Hematopoietic multipotent progenitor cell (in vitro differentiated cells): ENCODE data around the gene NABP1. TPM values are rescaled to one million over a fixed set of nuclear protein-coding genes. Genes with fewer than 3 reads are reported as not detected.
A peak's percentile ranks its signal among the peaks of the same experiment; 100 is the strongest.

Experiments used
- DNase-seq, 3 donors: peaks; one replicate each; pipeline ENCODE4 v3.0.0-alpha.2; 2011 to 2015; ENCODE audit warnings: low read depth in 2 of 3, low spot score in 2 of 3
- total RNA-seq: library from RNA; depleted of rRNA; stranded (reverse); fragments of >200 nt; gene quantifications from one replicate; pipeline ENCODE4 v1.2.3, GENCODE V29; 2012

Gene NABP1
- total RNA-seq, 1 donor: 10.5 TPM

DNA sequence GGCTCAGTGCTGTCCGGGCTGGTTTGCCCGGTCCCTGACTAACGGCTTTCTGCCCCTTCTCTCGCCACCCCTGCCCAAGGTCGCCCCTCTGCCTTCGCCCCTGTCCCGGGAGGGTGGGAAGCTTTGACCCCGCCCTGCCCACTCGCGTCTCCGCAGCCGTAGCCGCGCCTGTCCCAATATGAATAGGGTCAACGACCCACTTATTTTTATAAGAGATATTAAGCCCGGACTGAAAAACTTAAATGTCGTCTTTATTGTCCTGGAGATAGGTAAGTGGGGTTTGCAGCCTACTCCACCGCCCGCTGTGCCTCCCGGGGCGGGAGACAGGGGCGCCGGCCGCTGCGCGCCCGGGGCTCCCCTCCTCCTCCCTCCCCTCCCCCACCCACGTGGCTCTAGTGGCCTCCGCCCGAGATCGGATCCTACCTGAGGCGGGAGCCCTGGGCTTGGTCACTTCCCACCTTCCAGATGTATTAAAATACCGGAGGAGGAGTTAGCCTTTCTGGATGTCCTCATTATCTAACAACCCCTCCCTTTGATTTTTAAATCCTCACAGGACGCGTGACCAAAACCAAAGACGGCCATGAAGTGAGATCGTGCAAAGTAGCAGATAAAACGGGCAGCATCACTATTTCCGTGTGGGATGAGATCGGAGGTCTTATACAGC is 633 bp downstream of the NABP1 start:
- DNase-seq: peak in 2 of 3 donors; percentile 29 to 53

DNA sequence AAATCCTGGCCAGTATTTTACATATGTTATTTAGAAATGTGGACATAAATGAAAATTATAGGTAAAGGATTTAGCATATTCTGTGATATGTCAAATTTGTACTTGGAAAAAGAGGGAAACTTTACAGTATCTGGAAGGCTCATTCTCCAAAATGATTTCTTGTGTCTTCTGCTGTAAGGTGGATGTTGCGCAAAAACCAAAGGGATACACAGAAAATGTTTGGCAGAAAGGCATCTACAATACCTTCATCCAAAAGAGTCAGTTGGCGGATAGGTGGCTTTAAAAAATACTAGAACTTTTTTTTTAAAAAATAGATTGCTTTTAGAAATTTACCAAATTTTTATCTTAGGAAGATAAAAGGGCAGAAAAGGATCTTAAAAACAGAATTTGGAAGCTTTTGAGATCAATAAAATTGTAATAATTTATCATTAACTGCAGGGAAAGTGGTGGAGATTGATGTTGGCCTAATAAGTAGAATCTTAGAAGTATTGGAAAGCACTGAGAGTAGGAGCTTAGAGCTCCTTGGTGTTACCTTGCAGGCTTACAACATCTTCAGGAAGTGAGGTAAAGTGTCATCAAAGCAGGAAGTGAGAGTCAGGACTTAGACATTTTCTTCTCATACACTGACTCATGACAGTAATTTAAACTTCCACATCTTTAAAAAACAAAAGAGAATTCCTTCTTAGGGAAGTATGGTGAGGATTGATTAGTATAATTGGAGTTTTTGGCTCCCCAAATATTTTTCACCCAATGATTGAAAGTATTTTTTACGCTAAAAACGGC is 2.1 kb downstream of the NABP1 start:
- DNase-seq: peak in 2 of 3 donors; percentile 34

DNA sequence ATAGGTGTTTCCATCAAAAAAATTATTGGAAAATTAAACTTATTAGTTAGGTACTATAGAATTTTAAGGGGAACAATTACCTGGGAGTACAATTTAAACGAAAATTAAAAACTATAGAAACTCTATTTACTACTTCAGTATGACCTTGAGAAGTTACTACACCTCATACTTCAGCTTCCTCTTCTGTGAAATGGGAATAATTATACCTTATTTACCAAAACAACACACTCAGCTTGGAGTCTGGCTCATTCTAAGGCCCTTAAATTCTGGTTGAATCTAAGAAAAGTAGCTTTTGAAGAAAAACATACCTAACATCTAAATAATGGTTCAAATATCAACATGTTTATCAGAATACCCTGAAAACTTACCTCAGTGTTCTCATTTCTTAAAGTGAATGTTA is 2.7 kb downstream of the NABP1 start:
- DNase-seq: no peak

DNA sequence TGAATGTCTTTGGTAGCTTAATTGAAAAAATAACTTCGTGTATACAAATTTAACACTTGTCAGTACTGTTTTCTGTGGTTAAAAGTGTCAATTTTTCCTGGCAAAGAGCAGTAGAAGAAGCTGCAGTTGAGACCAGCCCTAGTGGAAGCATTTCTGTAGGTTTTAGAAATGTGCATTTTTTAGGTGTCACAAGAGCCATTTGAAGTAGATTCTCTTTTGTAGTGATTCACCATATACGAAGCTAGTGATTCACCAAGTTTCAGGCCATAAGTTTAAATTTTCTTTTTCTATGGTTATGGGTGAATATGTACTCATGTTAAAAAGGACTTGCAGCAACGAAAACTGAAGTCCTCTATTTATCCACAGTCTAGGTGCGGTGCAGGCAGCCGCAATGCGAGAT is 4.2 kb downstream of the NABP1 start:
- DNase-seq: no peak

DNA sequence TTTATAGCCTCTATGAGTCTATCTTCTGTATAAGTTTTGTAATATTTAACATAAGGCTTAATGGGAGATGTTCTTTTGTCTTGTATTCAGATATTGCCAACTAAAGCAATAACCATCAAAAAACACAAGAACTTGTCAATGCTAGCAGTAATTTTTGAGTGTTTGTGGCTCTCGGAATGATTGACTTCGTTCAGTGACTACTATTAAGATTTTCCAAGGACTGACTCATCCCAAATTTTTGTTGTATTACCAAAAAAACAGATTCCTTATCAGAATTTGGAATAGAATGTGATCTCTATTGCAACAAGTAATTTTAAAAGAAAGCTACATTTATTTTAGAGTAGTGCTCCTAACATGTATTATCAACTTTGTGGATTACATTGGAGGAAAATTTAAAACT is 8.1 kb downstream of the NABP1 start:
- no peak for DNase-seq

DNA sequence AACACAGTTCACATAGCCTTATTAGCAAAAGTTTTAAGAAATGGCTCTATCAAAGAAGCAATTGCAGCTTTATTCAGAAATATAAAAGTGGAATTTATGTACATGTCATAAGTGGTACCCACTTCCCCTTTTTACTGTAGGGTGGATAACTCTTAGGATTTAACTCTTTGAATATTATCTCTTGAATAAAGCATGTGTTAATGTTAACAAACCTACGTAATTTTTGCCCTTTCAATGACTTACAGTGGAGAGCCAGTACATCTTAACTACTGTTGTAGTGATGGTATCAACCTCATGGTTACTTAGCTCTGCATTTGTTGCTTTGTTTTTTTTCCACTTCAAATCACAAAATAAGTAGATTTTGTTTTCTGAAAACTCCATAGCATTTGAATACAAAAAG is 8.8 kb downstream of the NABP1 start:
- DNase-seq: peak in 1 of 3 donors; percentile 60

DNA sequence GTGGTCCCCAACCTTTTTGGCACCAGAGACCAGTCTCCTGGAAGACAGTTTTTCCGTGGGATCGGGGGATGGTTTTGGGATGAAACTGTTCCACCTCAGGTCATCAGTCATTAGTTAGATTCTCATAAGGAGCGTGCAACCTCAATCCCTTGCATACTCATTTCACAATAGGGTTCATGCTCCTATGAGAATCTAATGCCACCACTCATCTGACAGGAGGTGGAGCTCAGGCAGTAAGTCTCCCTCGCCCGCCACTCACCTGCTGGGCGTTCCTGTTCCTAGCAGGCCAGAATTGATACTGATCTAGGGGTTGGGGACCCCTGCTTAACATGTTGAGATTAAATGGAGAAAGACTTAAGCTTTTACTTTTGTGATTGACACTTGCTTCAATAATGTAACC is 9.9 kb downstream of the NABP1 start:
- no peak for DNase-seq

DNA sequence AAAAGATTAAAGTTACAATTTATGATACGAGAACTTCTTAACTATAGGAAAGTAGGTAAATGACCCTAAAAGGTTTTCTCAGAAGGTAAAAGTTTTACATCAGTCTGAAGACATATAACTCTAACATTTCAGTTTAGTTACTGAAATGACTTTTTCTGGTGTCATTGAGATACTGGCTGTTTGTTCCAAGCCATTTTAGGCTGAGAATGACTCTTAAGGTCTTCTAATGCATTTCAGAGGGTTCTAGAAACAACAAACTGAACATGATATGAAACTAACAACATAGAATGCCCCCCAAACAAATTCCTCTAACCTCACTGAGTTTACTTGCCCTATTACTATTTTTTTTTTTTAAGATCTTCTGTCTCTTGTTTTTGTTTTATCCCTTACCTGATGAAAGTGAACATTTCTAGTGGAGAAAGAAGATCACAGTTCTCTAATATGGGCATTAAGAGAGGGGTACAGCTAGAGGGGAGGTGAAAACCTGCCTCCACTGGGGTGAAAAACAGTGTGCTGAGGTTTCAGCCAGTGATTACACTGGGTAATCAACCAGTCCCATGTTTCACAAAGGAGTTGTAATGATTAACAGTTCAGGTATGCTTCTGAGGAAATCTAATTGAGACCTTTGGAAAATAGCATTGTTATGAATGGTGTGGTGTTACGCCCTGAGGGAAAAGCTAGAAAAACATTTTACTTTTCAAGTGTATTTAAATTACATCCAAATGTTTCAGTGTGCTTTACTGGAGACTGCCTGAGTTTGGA is 11.2 kb downstream of the NABP1 start:
- no peak for DNase-seq

DNA sequence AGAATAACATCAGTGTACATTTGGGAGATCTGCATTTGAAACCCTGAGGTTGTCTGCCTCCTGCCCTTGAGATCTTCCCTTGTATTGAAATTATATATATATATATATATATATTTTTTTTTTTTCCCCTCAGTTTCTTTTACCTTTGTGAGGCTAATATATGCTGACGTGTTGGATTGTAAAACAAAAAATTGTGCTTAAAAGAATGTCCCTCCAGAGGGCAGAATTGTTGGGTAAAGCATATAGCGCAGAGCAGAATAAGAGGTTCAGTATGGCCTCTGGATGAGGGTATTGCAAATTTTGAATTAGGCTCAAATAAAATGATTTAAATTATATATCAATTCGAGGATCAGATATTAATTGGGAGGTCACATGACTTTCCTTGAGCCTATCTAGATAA is 12.4 kb downstream of the NABP1 start:
- no peak for DNase-seq

DNA sequence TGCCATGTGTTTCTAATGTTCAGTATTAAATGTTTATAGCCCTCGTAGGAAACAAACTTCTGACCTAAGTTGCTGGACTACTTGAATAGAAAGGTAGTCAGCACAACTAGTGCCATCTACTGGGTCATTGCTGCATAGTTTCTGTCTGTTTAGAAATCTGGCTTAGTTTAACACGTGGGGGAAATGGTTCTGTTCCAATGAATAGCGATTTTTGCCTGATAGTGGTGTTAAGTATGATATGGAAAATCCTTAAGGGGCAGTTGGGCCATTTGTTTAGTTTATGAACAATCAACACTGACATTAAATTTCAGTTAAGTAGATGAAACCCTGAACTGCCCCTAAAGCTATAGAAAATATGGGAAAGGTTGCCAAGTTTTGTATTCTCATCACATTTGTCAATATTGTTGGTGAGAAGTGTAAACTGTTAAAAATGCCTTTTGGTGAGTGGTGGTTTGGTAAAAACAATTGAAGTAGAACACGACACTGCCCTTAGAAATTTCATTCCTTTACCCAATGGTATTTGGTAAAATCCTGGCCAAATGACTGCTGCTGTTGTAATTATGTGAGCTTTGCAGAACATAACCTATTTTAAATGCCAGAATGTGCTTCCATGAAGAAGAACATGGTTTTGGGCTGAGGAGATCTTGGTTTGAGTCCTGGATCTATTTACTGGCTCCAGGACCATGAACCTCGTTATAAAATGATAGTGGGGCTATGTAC is 13.2 kb downstream of the NABP1 start:
- DNase-seq: peak in 2 of 3 donors; percentile 62 to 84

DNA sequence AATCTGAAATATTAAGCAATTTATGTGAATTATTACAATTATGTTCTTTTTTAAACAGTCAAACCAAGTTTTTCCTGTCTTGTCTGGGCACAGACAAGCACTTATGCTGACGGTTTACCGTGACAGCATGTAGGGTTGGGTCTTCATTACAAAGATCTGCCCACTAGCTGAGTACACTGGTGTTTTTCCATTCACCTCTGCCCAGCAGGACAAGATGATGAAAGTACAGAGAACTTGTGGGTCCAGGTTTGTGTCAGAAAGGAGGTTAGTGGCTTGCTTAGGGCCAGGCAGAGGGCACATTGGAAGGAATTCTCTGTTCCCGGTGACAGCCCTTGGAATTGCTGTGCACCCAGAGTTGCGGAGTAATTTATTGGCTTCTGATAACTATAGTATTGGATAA is 14.0 kb downstream of the NABP1 start:
- DNase-seq: no peak

DNA sequence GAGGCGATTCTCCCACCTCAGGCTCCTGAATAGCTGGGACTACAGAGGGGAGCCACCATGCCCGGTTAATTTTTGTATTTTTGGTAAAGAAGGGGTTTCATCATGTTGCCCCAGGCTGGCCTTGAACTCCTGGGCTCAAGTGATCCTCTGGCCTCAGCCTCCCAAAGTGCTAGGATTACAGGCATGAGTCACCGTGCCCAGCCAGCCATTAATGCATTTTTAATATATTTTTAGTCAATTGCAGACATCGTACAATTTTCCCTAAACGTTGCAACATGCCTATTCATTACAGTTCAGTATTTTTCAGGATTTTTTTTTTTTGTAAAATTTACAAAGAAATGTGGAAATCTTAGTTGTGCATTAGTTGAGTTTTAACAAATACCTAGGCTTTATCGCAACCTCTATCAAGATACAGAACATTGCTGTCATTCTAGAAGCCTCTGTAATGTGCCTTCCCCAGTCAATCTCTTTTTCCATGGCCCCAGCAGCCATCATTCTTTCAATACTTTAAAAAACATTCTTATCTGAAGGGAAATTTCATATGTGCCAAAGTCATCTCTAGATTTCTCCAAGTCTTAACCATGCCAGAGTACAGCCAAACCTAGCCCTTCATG is 14.7 kb downstream of the NABP1 start:
- DNase-seq: no peak

DNA sequence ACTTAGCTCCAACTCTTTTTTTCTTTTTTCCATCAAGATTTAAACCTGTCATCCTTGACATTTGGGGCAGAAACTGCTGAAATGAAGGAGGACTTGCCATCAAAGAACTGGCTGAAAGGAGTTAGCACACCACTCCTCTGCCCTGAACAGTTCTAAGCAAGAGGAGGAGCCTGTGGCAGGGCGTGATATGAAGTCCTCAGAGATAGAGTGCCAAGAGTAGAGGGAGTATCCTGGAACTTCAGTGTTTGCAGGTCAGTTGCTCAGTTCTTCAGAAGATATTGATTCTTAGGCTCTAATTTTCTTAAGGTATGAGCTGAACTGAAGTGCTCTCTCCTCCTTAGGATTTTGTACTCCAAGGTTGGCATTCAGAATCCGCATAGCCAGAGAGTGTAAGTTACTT is 15.2 kb downstream of the NABP1 start:
- DNase-seq: no peak

DNA sequence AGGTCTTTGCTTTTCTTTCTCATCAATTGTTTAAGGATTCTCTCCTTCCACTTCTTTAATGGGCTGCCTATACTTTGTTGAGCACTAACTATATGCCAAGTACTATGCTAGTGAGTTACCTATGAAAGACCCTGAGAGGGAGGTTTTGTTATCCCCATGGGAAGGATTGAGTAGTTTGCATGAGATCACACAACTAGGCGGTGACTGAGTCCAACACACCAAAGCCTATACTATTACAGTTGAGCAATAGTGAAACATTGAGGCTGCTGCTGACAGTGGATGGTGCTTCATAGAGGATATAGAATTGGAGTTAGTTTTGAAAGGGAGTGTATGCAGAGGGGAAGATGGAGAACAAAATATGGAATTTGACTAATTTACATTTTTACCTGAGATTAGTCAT is 15.8 kb downstream of the NABP1 start:
- DNase-seq: no peak

DNA sequence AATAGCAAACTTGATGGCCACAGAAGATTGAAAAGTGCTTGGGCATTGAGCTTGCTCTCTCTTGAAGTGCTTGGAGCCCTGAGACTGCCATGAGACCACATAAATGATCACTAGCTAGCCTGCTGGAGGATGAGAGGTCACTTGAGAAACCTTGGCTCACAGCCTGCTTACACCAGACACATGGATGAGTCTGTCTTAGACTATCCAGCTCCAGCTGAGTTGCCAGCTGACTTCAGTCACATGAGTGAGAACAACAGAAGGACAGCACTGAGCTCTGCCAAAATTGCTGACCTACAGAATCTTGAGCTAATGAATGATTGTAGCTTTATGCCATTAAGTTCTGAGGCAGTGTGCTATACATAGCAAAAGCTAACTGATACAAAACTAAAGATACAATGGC is 18.1 kb downstream of the NABP1 start:
- no peak for DNase-seq

DNA sequence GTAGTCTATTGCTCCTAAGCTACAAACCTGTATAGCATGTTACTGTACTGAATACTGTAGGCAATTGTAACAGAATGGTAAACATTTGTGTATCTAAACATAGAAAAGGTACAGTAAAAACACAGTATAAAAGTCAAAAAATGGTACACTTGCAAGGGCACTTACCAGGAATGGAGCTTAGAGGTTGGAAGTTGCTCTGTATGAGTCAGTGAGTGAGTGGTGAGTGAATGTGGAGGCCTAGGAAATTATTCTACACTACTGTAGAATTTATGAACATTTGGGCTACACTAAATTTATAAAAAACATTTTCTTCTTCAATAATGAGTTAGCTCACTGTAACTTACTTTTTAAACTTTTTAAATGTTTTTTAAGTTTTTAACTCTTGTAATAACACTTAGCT is 19.0 kb downstream of the NABP1 start:
- DNase-seq: no peak

DNA sequence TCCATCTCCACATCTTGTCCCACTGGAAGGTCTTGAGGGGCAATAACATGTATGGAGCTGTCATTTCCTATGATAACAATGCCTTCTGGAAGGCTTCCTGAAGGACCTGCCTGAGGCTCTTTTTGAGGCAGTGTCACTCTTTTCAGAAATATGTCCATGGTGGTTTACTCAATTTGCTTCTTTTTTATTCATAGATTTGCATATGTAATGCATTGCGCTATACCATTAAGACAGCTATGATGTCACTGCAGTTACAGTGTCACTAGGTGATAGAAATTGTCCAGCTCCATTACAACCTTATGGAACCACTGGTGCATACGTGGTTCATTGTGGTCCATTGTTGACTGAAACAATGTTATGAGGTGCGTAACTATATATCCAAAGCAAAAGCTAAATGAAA is 19.9 kb downstream of the NABP1 start:
- no peak for DNase-seq

DNA sequence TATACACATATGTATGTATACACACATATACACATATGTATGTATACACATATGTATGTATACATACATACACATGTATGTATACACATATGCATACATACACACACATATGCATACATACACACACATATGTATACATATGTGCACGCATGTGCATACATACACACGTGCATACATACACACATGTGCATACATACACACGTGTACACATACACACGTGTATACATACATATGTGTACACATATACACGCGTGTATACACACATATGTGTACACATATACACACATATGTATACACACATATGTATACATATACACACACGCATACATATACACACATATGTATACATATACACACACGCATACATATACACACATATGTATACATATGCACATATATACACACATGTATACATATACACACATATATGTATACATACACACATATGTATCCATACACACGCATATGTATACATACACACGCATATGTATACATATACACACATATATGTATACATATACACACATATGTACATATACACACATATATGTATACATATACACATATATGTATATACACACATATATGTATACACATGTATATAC is 21.5 kb downstream of the NABP1 start:
- DNase-seq: no peak

DNA sequence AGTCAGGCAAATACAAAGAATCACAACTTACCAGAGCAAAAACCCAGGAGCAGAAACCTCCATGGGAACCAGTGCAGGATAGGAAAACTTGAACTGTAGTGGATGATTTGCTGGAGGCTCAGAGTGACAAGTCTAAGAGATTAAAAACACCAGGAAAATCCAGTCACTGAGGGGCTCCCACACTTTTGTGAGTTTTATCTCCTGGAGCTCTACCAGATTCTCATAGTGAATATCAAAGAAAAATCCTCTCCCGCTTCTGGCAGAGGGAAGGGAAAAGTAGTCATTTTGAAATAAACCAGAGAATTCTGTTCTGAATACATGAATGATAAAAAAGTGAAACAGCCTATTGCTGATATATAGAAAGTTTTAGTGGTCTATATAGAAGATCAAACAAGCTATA is 23.1 kb downstream of the NABP1 start:
- DNase-seq: no peak

DNA sequence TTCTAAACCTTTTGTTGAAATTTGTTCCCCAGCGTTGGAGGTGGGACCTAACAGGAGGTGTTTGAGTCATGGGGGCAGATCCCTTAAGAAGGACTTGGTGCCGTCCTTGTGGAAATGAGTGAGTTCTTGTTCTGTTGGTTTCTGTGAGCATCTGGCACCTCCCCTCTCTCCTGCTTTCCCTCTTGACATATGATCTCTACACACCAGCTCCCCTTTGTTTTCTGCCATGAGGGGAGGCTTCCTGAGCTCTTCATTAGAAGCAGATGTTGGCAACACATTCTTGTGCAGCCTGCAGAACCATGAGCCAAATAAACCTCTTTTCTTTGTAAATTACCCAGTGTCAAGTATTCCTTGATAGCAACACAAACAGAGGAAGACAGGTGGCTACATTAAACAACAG is 23.8 kb downstream of the NABP1 start:
- no peak for DNase-seq
